22Rv1 (cell line): ENCODE data around the gene TAF4B.

Experiments
- CTCF ChIP-seq: fragments of 450-650 bp; IDR thresholded peaks from 2 replicates; pipeline ENCODE4 v1.5.1; 2017; ENCODE audit warnings: mild to moderate bottlenecking
- ZFX ChIP-seq: fragments of 450-650 bp; IDR thresholded peaks from 2 replicates; pipeline ENCODE4 v1.6.1; 2017; ENCODE audit warnings: antibody characterized with exemption, borderline replicate concordance

DNA sequence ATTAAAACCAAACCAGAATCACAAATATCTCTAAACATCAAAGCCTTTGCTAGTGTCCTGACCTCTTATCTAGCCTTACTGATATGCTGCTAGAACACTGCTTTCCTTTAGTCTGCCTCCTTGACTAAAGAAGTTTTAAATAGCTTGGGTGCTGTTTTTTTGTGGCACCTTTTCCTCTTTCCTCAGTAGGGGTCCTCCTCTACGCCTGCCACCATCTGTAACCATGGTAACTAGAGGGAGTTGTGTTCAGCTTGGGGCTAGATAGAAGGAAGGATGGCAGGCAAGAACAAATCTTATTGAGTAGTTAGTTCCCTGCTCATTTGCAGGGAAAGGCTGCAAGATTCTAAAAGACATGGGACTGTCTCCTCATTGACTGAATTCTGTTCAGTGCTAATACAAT lies 86.0 kb downstream of the TAF4B start:
- no peak for TF ChIP-seq CTCF
- TF ChIP-seq ZFX, result no peak
